Mammary epithelial cell (primary cell): ENCODE results near the gene INVS.

Experiments used
- CTCF ChIP-seq, 2 donors: IDR thresholded peaks in 1 of 2; conservative IDR thresholded peaks in 1 of 2; 2 replicates each; pipeline ENCODE4 v1.5.1; 2011 to 2012; ENCODE audit warnings: inconsistent platforms in 2 of 2, low read length in 2 of 2, mild to moderate bottlenecking in 2 of 2, control low read depth in 1 of 2, low read depth in 1 of 2; ENCODE audit not compliant: insufficient read depth in 1 of 2; ENCODE audit errors: extremely low read depth in 1 of 2
- EZH2 ChIP-seq: IDR thresholded peaks from 2 replicates; pipeline ENCODE4 v1.6.1; 2012; ENCODE audit warnings: low read length, inconsistent platforms, borderline replicate concordance

DNA sequence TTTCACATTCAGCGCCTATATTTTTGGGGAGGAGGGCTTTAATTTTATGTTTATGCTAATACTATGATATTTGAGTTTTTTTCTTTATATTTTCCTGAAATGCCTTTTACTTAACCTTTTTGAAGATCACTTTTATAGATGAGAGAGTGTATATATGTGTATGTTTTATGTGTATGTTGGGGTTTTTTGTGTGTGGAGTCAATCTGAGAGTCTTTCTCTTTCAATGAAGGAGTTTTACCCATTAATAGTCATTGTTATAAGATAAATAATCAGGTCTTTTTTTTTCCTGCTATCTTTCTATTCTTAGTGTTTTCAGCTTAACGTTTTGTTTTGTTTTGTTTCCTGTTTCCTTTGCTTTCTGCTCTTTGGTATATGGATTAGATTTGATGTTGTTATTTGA, 141.5 kb downstream of the INVS start:
- TF ChIP-seq EZH2 (no peak), CTCF (conservative IDR thresholded peaks at IDR 0.05 in 1 of 2, IDR thresholded peaks at IDR 0.05 in 1 of 2; ENCODE audit: extremely low read depth in 1 of 2, insufficient read depth in 1 of 2, low read depth in 1 of 2, low read length in 2 of 2) (no peak)
